Measurements from ENCODE around the gene GATD1. TPM values are rescaled to one million over a fixed set of nuclear protein-coding genes. Genes with fewer than 3 reads are reported as not detected.

GATD1 gene
- total and polyA plus RNA-seq, 9 of the 15 experiments (the other 6 are each of a cell fraction or from before 2014, with no cell fraction given) = 2.8 to 144 (median 36.9) TPM

GRCh38 chr11:815675-816432, 38.6 kb upstream of the GATD1 start (continued):
- TF ChIP-seq, protein P1, sequence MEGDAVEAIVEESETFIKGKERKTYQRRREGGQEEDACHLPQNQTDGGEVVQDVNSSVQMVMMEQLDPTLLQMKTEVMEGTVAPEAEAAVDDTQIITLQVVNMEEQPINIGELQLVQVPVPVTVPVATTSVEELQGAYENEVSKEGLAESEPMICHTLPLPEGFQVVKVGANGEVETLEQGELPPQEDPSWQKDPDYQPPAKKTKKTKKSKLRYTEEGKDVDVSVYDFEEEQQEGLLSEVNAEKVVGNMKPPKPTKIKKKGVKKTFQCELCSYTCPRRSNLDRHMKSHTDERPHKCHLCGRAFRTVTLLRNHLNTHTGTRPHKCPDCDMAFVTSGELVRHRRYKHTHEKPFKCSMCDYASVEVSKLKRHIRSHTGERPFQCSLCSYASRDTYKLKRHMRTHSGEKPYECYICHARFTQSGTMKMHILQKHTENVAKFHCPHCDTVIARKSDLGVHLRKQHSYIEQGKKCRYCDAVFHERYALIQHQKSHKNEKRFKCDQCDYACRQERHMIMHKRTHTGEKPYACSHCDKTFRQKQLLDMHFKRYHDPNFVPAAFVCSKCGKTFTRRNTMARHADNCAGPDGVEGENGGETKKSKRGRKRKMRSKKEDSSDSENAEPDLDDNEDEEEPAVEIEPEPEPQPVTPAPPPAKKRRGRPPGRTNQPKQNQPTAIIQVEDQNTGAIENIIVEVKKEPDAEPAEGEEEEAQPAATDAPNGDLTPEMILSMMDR (IDR thresholded peaks at IDR 0.05 in 2 of 3, conservative IDR thresholded peaks at IDR 0.05 in 1 of 3; ENCODE audit: insufficient read depth in 2 of 3, low read depth in 1 of 3, low read length in 3 of 3) = no peak
- TF ChIP-seq, protein P2, sequence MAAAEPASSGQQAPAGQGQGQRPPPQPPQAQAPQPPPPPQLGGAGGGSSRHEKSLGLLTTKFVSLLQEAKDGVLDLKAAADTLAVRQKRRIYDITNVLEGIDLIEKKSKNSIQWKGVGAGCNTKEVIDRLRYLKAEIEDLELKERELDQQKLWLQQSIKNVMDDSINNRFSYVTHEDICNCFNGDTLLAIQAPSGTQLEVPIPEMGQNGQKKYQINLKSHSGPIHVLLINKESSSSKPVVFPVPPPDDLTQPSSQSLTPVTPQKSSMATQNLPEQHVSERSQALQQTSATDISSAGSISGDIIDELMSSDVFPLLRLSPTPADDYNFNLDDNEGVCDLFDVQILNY (CRISPR knock-in tag; IDR thresholded peaks at IDR 0.05) = no peak
- TF ChIP-seq MCM5 (IDR thresholded peaks at IDR 0.05; ENCODE audit: low read depth) (no peak), THAP7 (CRISPR knock-in tag; IDR thresholded peaks at IDR 0.05) (no peak), ZNF253 (CRISPR knock-in tag; conservative IDR thresholded peaks at IDR 0.05) (no peak), SMAD1 (IDR thresholded peaks at IDR 0.05; ENCODE audit: low read depth, low read length, partially characterized antibody) (no peak), ZNF699 (CRISPR knock-in tag; IDR thresholded peaks at IDR 0.05; ENCODE audit: insufficient replicate concordance) (no peak), GTF2F1 (IDR thresholded peaks at IDR 0.05; ENCODE audit: low read depth, low read length) (no peak), HNRNPL (IDR thresholded peaks at IDR 0.05; ENCODE audit: low read depth, low read length) (no peak), ZNF518B (CRISPR knock-in tag; IDR thresholded peaks at IDR 0.05) (no peak), COPS2 (conservative IDR thresholded peaks at IDR 0.05) (no peak), ESRRB (CRISPR knock-in tag; IDR thresholded peaks at IDR 0.05; ENCODE audit: borderline replicate concordance) (no peak), BCL6 (CRISPR knock-in tag; IDR thresholded peaks at IDR 0.05) (no peak), SMARCA4 (IDR thresholded peaks at IDR 0.05) (no peak), CBX8 (IDR thresholded peaks at IDR 0.05; ENCODE audit: borderline replicate concordance, extremely low read depth, low read depth, low read length, poor library complexity, severe bottlenecking) (no peak), NR2F6 (CRISPR knock-in tag; IDR thresholded peaks at IDR 0.05) (no peak)
- TF ChIP-seq, protein P3, sequence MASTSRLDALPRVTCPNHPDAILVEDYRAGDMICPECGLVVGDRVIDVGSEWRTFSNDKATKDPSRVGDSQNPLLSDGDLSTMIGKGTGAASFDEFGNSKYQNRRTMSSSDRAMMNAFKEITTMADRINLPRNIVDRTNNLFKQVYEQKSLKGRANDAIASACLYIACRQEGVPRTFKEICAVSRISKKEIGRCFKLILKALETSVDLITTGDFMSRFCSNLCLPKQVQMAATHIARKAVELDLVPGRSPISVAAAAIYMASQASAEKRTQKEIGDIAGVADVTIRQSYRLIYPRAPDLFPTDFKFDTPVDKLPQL (IDR thresholded peaks at IDR 0.05; ENCODE audit: extremely low read depth, insufficient read length) = no peak
- TF ChIP-seq, protein P4, sequence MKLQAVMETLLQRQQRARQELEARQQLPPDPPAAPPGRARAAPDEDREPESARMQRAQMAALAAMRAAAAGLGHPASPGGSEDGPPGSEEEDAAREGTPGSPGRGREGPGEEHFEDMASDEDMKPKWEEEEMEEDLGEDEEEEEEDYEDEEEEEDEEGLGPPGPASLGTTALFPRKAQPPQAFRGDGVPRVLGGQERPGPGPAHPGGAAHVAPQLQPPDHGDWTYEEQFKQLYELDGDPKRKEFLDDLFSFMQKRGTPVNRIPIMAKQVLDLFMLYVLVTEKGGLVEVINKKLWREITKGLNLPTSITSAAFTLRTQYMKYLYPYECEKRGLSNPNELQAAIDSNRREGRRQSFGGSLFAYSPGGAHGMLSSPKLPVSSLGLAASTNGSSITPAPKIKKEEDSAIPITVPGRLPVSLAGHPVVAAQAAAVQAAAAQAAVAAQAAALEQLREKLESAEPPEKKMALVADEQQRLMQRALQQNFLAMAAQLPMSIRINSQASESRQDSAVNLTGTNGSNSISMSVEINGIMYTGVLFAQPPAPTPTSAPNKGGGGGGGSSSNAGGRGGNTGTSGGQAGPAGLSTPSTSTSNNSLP (IDR thresholded peaks at IDR 0.05; ENCODE audit: borderline replicate concordance, low read depth, low read length) = no peak

Measured in K562 (cell line).